Small intestine (tissue), 7 donors: Measurements from ENCODE around the gene BPIFA2. TPM values are rescaled to one million over a fixed set of nuclear protein-coding genes. Genes with fewer than 3 reads are reported as not detected.
"Not testable (repeated sequence)": the region's sequence is repeated elsewhere in the genome, so short reads cannot be mapped to it uniquely, and the experiment has no call there.

Experiments used
- DNase-seq, 2 donors: peaks; one replicate each; pipeline versions ENCODE4 v3.0.0 to v3.0.0-alpha.2; 2013
- FAIRE-seq: peaks from 2 replicates; lab custom pipeline; 2012; peaks lifted over from hg19 to GRCh38; lab: Jason Lieb, UNC
- H3K27ac ChIP-seq, 3 donors: one replicate each; pipeline ENCODE4 v1.5.1; 2013; ENCODE audit warnings: low read length in 2 of 3, mild to moderate bottlenecking in 2 of 3, control low read depth in 1 of 3, inconsistent platforms in 1 of 3, low read depth in 1 of 3, moderate library complexity in 1 of 3
- H3K27me3 ChIP-seq, 3 donors: one replicate each; pipeline ENCODE4 v1.6.1; 2013; ENCODE audit warnings: low read length in 3 of 3, inconsistent platforms in 1 of 3; ENCODE audit not compliant: control insufficient read depth in 3 of 3, insufficient read depth in 3 of 3
- H3K36me3 ChIP-seq, 3 donors: one replicate each; pipeline ENCODE4 v1.6.1; 2013; ENCODE audit warnings: low read length in 3 of 3, inconsistent platforms in 1 of 3, low read depth in 1 of 3, mild to moderate bottlenecking in 1 of 3, moderate library complexity in 1 of 3; ENCODE audit not compliant: control insufficient read depth in 3 of 3, insufficient read depth in 2 of 3
- H3K4me1 ChIP-seq, 3 donors: one replicate each; pipeline ENCODE4 v1.6.1; 2013; ENCODE audit warnings: low read length in 2 of 3, inconsistent platforms in 1 of 3, low read depth in 1 of 3, mild to moderate bottlenecking in 1 of 3, moderate library complexity in 1 of 3; ENCODE audit not compliant: control insufficient read depth in 3 of 3, insufficient read depth in 2 of 3
- H3K4me3 ChIP-seq, 3 donors: one replicate each; pipeline ENCODE4 v1.5.1; 2013; ENCODE audit warnings: low read length in 3 of 3, control low read depth in 1 of 3, inconsistent platforms in 1 of 3, low read depth in 1 of 3, mild to moderate bottlenecking in 1 of 3, moderate library complexity in 1 of 3
- H3K9me3 ChIP-seq, 2 donors: one replicate each; pipeline ENCODE4 v1.6.1; 2013; ENCODE audit warnings: low read depth in 1 of 2, low read length in 1 of 2; ENCODE audit not compliant: control insufficient read depth in 2 of 2, insufficient read depth in 1 of 2
- WGBS, 3 donors: extraction: QIAGEN DNeasy Blood & Tissue Kit; methylation state at CpG; one replicate each; pipeline ENCODE4 v1.1.7; 2013; 5-methylcytosine and 5-hydroxymethylcytosine counted together
- polyA plus RNA-seq, 4 donors: library from polyadenylated mRNA; stranded (reverse) in 3 of 4; unstranded in 1 of 4; fragments of 200-250 nt in 3 of 4; fragments of 120-200 nt in 1 of 4; gene quantifications; one replicate each; pipeline versions ENCODE4 v1.2.1 to v1.2.3, GENCODE V29; 2013
- donor health status: healthy with polysubstance abuse.
- donor health status: control.
- donor health status: control.
- donor health status: Bipolar disorder and iron deficiency.
- donor health status: healthy.

BPIFA2 gene
- polyA plus RNA-seq, 4 donors: not detected

GRCh38 chr20:33178726-33179125, 10.8 kb downstream of the BPIFA2 start:
- no peak overlapping the region for H3K27ac ChIP-seq
- H3K9me3 ChIP-seq: no peaks in the 10 kb centered on the region
- WGBS, 3 donors: 24 to 54% (median 36%) methylated on average over 6 of the region's 6 CpGs
- DNase-seq (peak in 1 of 2 donors; percentile 5), FAIRE-seq (no peak)
- no peaks in the 10 kb centered on the region for H3K36me3 ChIP-seq
- H3K4me1 ChIP-seq: no peaks in the 10 kb centered on the region
- no peaks in the 10 kb centered on the region for H3K27me3 ChIP-seq
- H3K4me3 ChIP-seq: no peak overlapping the region

- no peaks in the 10 kb centered on the region for H3K9me3 ChIP-seq
- no peaks in the 10 kb centered on the region for H3K36me3 ChIP-seq
- FAIRE-seq: no peak
- no peak for DNase-seq
- 89 to 93% (median 91%) methylated on average over 5 of the region's 5 CpGs for WGBS, 3 donors
- no peaks in the 10 kb centered on the region for H3K27me3 ChIP-seq
- H3K27ac ChIP-seq: no peak overlapping the region
- H3K4me3 ChIP-seq: no peak overlapping the region
- no peaks in the 10 kb centered on the region for H3K4me1 ChIP-seq
Measured at GRCh38 chr20:33180169-33180568, 12.2 kb downstream of the BPIFA2 start.

- FAIRE-seq (no peak), DNase-seq (no peak)
- no peak overlapping the region for H3K4me3 ChIP-seq
- no peaks in the 10 kb centered on the region for H3K36me3 ChIP-seq
- 15 to 66% (median 19%) methylated on average over 1 of the region's 1 CpG for WGBS, 3 donors
- H3K9me3 ChIP-seq: no peaks in the 10 kb centered on the region
- H3K27me3 ChIP-seq: no peaks in the 10 kb centered on the region
- no peak overlapping the region for H3K27ac ChIP-seq
- no peaks in the 10 kb centered on the region for H3K4me1 ChIP-seq
Measured at GRCh38 chr20:33181482-33182093, 13.6 kb downstream of the BPIFA2 start.

DNA sequence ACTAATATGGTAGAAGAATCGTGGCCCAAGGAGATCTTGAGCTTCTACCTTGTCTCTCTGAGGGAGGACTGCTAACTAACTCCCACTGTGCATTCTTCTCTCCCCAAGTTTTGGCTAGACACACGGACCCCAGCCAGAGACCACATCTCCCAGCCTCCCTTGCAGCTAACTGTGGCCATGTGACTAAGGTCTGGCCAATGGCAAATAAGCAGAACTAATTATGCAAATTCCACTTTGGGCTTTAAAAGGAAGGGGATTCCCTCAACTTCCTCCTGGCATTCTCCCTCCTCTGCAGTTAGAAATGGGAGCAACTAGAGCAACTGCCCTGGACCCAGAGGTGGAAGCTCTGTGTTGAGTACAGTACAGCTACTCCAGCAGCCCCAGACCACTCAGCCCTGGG, 15.4 kb downstream of the BPIFA2 start:
- Histone ChIP-seq H3K27ac (no peak overlapping the region), H3K4me3 (no peak overlapping the region), H3K9me3 (no peaks in the 10 kb centered on the region), H3K4me1 (no peaks in the 10 kb centered on the region), H3K36me3 (no peaks in the 10 kb centered on the region), H3K27me3 (no peaks in the 10 kb centered on the region)
- DNase-seq: no peak
- no peak for FAIRE-seq
- 72 to 80% (median 75%) methylated on average over 2 of the region's 2 CpGs for WGBS, 3 donors

DNA sequence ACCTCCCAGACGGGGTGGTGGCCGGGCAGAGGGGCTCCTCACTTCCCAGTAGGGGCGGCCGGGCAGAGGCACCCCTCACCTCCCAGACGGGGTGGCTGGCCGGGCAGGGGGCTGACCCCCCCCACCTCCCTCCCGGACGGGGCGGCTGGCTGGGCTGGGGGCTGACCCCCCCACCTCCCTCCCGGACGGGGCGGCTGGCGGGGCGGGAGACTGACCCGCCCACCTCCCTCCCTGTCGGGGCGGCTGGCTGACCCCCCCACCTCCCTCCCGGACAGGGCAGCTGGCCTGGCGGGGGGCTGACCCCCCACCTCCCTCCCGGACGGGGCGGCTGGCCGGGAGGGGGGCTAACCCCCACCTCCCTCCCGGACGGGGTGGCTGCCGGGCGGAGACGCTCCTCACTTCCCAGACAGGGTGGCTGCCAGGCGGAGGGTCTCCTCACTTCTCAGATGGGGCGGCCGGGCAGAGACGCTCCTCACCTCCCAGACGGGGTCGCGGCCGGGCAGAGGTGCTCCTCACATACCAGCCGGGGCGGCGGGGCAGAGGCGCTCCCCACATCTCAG, 17.2 kb downstream of the BPIFA2 start:
- not testable (repeated sequence) for H3K27ac ChIP-seq, H3K27me3 ChIP-seq, H3K4me3 ChIP-seq, H3K9me3 ChIP-seq, H3K36me3 ChIP-seq, DNase-seq, FAIRE-seq, H3K4me1 ChIP-seq
- WGBS, 3 donors: 83 to 94% (median 84%) methylated on average over 19 to 40 of the region's 40 CpGs

- H3K36me3 ChIP-seq: no peaks in the 10 kb centered on the region
- DNase-seq: no peak
- FAIRE-seq: no peak
- no peak overlapping the region for H3K4me3 ChIP-seq
- no peaks in the 10 kb centered on the region for H3K27me3 ChIP-seq
- H3K9me3 ChIP-seq: no peaks in the 10 kb centered on the region
- 61 to 73% (median 71%) methylated on average over 4 of the region's 4 CpGs for whole genome bisulfite sequencing, 3 donors
- H3K27ac ChIP-seq: no peak overlapping the region
- H3K4me1 ChIP-seq: peaks cover 0 to 3% (median 0%) of the 10 kb centered on the region in 3 donors
Measured at GRCh38 chr20:33187491-33187890, 19.5 kb downstream of the BPIFA2 start.

GRCh38 chr20:33188421-33188820, 20.5 kb downstream of the BPIFA2 start:
- Histone ChIP-seq H3K9me3 (no peaks in the 10 kb centered on the region), H3K27ac (no peak overlapping the region), H3K4me3 (no peak overlapping the region), H3K27me3 (no peaks in the 10 kb centered on the region), H3K4me1 (peaks cover 0 to 4% (median 0%) of the 10 kb centered on the region in 3 donors), H3K36me3 (no peaks in the 10 kb centered on the region)
- 82 to 88% (median 88%) methylated on average over 9 of the region's 9 CpGs for WGBS, 3 donors
- DNase-seq (no peak), FAIRE-seq (no peak)

GRCh38 chr20:33191484-33191883, 23.5 kb downstream of the BPIFA2 start:
- Histone ChIP-seq H3K27ac (peak overlapping the region in 1 of 3 donors; percentile 45), H3K27me3 (no peaks in the 10 kb centered on the region), H3K4me3 (no peak overlapping the region), H3K36me3 (no peaks in the 10 kb centered on the region), H3K4me1 (peaks cover 0 to 4% (median 0%) of the 10 kb centered on the region in 3 donors), H3K9me3 (no peaks in the 10 kb centered on the region)
- 10 to 31% (median 26%) methylated on average over 3 of the region's 3 CpGs for WGBS, 3 donors
- FAIRE-seq (no peak), DNase-seq (peak in 1 of 2 donors; percentile 1)
